ENCODE results near the gene IL11.
A peak's percentile ranks its signal among the peaks of the same experiment; 100 is the strongest.
"Not testable (repeated sequence)": the region's sequence is repeated elsewhere in the genome, so short reads cannot be mapped to it uniquely, and the experiment has no call there.

The IL11 gene

GRCh38 chr19:55348317-55349034 is 21.8 kb downstream of the IL11 start:
- DNase-seq = no peak

DNA sequence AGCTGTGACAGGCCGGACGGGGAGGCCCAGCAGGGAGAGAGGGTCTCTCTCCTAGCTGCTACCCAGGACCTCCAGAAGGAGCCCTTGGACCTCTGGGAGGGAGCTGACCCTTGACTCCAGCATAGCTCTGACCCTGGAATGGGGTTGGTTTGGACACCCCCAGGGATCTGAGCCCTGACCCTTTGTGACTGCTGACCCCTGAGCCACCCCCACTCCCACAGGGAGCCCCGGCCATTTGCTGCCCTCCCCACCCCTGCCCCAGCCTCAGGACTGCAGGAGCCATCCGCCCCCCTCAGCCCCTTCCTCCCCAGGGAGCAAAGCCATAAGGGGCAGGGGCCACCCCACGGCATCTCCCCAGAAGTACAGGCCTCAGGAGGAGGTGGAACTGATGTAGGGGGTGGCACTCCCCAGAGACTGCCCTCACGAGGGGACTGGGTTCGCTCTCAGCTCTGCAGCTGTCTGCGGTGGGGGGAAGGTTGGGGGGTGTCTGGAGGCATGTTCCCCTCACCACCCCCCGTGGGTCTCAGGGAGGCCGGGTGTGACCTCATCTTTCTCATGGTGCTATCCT is 22.7 kb downstream of the IL11 start:
- DNase-seq = no peak

DNA sequence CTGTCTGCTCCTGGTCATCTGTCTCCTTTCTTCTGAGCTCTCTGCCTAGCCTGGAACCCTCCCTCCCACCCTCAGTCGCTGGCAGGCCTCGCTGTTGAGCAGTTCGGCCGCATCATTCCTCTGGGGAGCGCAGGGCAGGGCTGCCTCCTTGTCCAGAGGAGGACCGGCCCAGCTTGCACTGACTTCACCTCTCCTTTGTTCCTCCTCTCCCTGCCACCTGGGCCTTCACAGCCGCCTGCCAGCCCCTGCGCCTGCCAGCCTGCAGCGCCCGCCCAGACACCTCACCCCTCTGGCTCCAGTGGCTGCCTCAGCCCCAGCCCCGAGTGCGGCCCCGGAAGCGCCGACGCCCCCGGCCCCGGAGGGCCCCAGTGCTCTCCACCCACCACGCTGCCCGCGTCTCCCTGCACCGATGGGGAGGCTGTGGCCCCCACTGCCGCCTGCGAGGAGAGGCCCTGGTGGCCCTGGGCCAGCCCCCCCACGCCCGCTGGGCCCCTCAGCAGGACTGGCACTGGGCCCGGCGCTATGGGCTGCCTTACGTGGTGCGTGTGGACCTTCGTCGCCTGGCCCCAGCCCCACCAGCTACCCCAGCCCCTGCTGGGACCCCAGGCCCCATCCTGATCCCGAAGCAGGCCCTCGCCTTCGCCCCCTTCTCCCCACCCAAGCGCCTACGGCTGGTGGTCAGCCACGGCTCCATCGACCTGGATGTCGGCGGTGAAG is 23.4 kb downstream of the IL11 start:
- no peak for DNase-seq

DNA sequence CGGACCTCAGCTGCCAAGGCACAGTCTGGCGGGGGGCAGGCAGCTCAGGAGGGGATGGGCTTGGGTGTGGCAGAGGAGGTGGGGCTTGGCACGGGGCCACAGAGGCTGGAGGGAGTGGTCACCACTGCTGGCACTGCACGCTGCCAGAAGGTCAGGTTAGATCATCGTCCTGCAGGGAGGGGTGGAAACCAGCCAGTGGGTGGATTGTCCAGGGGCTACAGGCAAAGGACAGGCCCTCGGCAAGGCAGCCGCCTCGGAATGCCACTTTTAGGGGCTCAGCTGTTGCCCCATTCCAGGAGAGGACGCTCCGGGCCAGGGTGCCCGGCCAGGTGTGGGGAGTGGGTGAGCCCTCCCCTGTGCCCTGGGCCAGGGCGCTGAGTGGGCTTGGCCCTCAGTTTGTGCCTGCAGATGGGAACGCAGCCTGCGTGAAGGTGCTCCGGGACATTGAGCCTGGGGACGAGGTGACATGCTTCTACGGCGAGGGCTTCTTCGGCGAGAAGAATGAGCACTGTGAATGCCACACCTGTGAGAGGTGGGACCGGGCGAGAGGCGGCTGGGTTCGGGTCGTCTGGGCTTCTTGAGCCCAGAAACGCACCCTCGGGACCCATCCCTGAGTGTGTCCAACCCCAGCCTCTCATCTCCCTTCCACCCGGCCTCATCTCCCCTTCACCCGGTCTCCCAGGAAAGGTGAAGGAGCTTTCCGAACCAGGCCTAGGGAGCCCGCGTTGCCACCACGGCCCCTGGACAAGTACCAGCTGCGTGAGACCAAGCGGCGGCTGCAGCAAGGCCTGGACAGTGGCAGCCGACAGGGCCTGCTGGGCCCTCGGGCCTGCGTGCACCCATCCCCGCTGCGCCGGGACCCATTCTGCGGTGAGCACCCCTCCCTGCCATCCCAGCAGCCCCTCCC is 24.2 kb downstream of the IL11 start:
- no peak for DNase-seq

- DNase-seq = no peak
These were observed 25.0 kb downstream of the IL11 start for GRCh38 chr19:55345101-55345817.

- DNase-seq = no peak
These were observed 25.8 kb downstream of the IL11 start for GRCh38 chr19:55344444-55344843.

DNA sequence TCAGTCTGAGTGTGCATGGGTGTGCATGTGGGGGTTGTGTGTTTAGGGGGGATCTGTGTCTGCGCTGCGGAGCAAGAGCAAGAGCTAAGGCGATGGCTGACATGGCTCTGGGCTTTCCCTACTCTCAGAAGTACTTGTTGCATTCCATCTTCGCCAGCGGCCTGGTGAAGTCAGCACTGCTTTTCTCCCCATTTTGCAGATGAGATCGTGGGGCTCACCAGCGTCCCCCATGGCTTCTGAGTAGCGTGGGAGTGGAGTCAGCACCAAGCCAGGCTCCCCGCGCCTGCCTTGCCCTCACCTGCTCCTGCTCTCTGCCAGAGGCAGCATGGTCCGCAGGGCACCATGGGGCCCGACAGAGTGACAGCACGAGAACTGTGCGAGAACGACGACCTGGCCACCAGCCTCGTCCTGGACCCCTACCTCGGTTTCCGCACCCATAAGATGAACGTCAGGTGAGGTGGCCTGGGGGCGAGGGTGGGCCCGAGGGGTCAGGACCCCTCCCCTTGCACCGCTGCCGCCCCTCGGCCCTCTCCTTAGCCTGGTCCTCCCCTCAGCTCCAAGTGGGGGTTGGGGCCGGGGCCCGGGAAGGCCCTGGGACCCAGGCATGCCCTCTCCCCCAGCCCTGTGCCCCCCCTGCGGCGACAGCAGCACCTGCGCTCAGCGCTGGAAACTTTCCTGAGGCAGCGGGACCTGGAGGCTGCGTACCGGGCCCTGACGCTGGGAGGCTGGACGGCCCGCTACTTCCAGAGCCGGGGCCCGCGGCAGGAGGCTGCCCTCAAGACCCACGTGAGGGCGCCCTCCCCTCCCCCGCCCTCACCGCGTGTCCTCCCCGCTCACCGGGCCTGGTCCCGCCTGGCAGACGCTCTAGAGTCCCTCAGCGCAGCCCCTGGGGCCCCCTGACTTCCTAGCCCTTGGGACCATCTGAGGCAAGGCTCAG is 28.4 kb downstream of the IL11 start:
- no peak for DNase-seq

DNA sequence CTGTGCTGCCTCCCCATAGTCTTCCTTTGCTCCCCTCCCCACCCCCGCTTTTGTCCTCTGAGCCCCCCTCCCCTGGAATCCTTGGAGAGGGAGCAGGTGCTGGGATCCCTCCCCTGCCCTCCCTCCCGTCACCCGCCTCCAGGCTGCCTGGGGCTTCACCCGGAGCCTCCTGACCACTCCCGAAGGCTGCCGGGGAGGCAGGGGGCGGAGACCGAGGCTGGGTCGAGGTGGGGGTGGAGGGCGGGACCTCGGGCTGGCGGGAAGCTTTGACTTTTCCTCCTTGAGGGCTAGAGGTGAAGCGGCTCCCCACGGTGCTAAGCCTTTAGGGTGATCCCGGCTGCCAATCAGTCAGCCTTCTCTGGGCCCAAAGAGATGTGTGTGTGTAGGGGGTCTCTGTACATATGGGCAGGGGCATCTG is 29.1 kb downstream of the IL11 start:
- DNase-seq = peak; percentile 74 to 81

GRCh38 chr19:55340784-55341147 is 29.5 kb downstream of the IL11 start:
- peak; percentile 54 to 74 for DNase-seq

GRCh38 chr19:55339889-55340783 is 30.1 kb downstream of the IL11 start:
- DNase-seq = no peak

- DNase-seq = peak; percentile 100
These were observed 31.0 kb downstream of the IL11 start, which contains the start of gene KMT5C for GRCh38 chr19:55339105-55339888. Gene KMT5C (plus strand): TSS chr19:55339876. CDS start chr19:55341937, 2,061 bp downstream.

GRCh38 chr19:55336101-55336500 is 34.2 kb downstream of the IL11 start:
- DNase-seq = no peak

GRCh38 chr19:55333870-55334269 is 36.4 kb downstream of the IL11 start:
- no peak for DNase-seq

- DNase-seq = not testable (repeated sequence)
These were observed 40.5 kb downstream of the IL11 start for GRCh38 chr19:55329791-55330190.

DNA sequence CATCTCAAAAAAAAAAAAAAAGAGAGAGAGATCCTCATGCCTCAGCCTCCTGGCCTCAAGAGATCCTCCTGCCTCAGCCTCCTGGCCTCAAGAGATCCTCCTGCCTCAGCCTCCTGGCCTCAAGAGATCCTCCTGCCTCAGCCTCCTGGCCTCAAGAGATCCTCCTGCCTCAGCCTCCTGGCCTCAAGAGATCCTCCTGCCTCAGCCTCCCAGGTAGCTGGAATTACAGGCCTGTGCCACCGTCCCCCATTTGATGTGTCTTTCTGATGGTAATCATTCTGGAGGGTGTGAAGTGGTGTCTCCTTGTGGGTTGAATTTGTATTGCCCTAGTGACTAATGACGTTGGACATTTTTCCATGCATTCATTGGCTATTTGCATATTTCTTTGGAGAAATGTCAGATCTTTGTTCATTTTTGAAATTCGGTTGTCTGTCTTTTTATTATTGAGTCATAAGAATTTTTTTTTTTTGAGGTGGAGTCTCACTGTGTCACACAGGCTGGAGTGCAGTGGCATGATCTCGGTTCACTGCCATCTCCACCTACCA is 41.4 kb downstream of the IL11 start:
- peak in 1 of 2 experiments; percentile 41 for DNase-seq

DNA sequence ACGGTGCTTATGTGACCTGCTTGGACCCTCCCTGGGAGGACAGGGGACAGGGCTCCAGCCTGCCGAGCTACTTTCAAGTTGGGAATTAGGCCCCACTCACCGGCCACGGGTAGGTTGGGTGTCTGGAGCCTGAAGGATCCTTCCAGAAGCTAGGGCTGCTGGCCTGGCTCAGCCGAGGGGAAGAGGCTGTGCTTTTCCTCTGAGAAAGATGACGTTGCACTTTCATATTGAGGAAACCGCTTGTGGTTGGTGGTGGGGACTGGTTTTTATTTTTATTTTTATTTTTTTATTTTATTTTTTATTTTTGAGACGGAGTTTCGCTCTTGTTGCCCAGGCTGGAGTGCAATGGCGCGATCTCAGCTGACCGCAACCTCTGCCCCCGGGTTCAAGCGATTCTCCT is 45.1 kb downstream of the IL11 start, which contains the start of gene TMEM150B:
Gene TMEM150B (minus strand): TSS at position 170 of the 400 bp plus-strand sequence. CDS start 4,305 bp downstream, outside the sequence.
- DNase-seq = no peak

DNA sequence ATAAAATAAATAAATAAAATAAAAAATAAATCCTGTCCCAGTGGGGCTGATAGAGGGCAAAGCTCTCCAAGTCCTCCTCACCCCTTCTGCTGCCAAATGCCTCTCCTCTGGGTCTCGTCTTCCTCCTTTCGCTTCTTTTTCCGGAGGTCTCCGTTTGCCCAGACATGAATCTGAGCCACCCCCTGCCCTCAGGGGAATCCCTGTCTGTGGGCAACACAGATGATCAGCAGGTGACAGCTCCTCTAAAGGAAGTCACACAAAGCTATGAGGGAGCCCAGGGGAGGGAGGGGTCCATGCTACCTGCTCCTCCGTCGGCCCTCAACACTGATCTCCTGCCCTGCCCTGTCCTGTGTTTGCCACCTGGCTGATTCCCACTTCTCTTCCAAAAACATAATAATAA is 45.6 kb downstream of the IL11 start:
- DNase-seq = no peak

GRCh38 chr19:55322204-55322885 is 47.9 kb downstream of the IL11 start:
- DNase-seq = no peak

Data from NCI-H524 (cell line).